ENCODE measurements around the gene ARID2. TPM values are rescaled to one million over a fixed set of nuclear protein-coding genes. Genes with fewer than 3 reads are reported as not detected.

Gene ARID2
- polyA plus RNA-seq, 2 of the 4 experiments (the other 2 are of a cell fraction): 8.7 to 37.7 TPM

DNA sequence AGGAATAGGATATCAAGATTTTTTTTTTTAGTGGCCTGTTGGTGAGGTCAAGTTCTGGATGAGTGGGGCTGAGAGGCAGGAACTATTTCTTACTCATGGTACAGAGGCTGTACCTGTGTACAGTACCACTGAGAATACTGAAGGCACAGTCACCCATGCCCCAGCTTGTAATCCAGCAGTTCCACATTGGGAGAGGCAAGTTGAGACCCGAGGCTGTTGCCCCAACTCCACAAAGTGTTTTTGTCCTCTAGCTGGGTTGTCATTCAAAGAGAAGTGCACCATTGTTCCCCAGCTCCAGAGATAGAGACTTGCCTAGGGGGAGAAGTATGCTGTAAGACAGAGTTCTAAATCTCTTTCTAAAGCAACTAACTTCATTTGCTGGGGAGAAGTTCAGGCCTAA is 38.7 kb downstream of the ARID2 start (continued):
- TF ChIP-seq HMGXB4 (CRISPR knock-in tag; IDR thresholded peaks at IDR 0.05; ENCODE audit: borderline replicate concordance): no peak
- no peak for TF ChIP-seq BHLHE40 (IDR thresholded peaks at IDR 0.05; ENCODE audit: low read depth, low read length)
- no peak for TF ChIP-seq SREBF2 (IDR thresholded peaks at IDR 0.05)

DNA sequence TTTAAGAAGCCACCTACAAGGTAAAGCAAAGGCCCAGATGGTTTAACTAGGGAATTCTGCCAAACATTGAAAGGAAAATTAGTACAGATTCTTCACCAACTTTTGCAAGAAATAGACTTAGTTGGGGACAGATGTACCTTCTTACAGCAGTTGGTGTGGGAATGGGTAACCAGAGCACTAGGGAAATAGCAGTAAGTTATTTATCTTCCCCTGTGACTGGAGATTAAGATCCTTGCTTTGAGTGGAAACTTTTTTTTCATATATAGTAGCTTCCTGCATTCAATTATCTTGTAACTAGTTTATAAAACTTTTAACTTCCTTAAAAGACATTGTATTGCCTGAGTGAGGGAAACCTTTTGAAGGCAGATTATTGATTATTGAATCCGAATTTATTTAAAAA is 44.2 kb downstream of the ARID2 start:
- WGBS (ENCODE audit: missing lambda C conversion rate): 87% methylated on average over 1 of the region's 1 CpG
- no peak overlapping the region for H3K4me2 ChIP-seq
- TF ChIP-seq, protein P1, sequence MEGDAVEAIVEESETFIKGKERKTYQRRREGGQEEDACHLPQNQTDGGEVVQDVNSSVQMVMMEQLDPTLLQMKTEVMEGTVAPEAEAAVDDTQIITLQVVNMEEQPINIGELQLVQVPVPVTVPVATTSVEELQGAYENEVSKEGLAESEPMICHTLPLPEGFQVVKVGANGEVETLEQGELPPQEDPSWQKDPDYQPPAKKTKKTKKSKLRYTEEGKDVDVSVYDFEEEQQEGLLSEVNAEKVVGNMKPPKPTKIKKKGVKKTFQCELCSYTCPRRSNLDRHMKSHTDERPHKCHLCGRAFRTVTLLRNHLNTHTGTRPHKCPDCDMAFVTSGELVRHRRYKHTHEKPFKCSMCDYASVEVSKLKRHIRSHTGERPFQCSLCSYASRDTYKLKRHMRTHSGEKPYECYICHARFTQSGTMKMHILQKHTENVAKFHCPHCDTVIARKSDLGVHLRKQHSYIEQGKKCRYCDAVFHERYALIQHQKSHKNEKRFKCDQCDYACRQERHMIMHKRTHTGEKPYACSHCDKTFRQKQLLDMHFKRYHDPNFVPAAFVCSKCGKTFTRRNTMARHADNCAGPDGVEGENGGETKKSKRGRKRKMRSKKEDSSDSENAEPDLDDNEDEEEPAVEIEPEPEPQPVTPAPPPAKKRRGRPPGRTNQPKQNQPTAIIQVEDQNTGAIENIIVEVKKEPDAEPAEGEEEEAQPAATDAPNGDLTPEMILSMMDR (IDR thresholded peaks at IDR 0.05): no peak
- TF ChIP-seq HDAC2 (IDR thresholded peaks at IDR 0.05) (no peak), MAFK (IDR thresholded peaks at IDR 0.05; ENCODE audit: partially characterized antibody) (no peak)
- H3K9me3 ChIP-seq: no peaks in the 10 kb centered on the region
- DNase-seq (ENCODE audit: low read depth in 1 of 2, low spot score in 1 of 2) (no peak), FAIRE-seq (no peak), ATAC-seq (no peak)
- H3K4me3 ChIP-seq: no peak overlapping the region
- peaks cover 25% of the 10 kb centered on the region; the same call in 2 of the 3 replicates for H3K4me1 ChIP-seq
- POLR2A ChIA-PET: no interaction called here
- CTCF ChIA-PET: no interaction called here
- H3K27ac ChIP-seq: no peak overlapping the region

- 66% methylated on average over 5 of the region's 5 CpGs for WGBS (ENCODE audit: missing lambda C conversion rate)
- Histone ChIP-seq H3K4me1 (peaks cover 32% of the 10 kb centered on the region; the same call in 2 of the 3 replicates), H3K9me3 (no peaks in the 10 kb centered on the region), H3K4me3 (no peak overlapping the region), H3K4me2 (no peak overlapping the region), H3K27ac (no peak overlapping the region)
- no peak for FAIRE-seq
- DNase-seq (ENCODE audit: low read depth in 1 of 2, low spot score in 1 of 2): no peak
- ATAC-seq: no peak; a peak in 1 of 6 replicates
- ChIA-PET CTCF (no interaction called here), POLR2A (no interaction called here)
- TF ChIP-seq JUNB (IDR thresholded peaks at IDR 0.05) (no peak), FOSL2 (IDR thresholded peaks at IDR 0.05) (no peak), FOSL2 (CRISPR knock-in tag; IDR thresholded peaks at IDR 0.05) (no peak), HDAC2 (IDR thresholded peaks at IDR 0.05) (no peak), RARB (CRISPR knock-in tag; IDR thresholded peaks at IDR 0.05) (no peak), NR3C1 (IDR thresholded peaks at IDR 0.05) (no peak), EHMT2 (IDR thresholded peaks at IDR 0.05; ENCODE audit: low read depth) (no peak), HOXB13 (CRISPR knock-in tag; IDR thresholded peaks at IDR 0.05; ENCODE audit: low read depth) (no peak)
- TF ChIP-seq, protein P2, sequence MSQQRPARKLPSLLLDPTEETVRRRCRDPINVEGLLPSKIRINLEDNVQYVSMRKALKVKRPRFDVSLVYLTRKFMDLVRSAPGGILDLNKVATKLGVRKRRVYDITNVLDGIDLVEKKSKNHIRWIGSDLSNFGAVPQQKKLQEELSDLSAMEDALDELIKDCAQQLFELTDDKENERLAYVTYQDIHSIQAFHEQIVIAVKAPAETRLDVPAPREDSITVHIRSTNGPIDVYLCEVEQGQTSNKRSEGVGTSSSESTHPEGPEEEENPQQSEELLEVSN (IDR thresholded peaks at IDR 0.05; ENCODE audit: borderline replicate concordance, low read depth): no peak
Observed at GRCh38 chr12:45774508-45775162, 45.1 kb downstream of the ARID2 start.

DNA sequence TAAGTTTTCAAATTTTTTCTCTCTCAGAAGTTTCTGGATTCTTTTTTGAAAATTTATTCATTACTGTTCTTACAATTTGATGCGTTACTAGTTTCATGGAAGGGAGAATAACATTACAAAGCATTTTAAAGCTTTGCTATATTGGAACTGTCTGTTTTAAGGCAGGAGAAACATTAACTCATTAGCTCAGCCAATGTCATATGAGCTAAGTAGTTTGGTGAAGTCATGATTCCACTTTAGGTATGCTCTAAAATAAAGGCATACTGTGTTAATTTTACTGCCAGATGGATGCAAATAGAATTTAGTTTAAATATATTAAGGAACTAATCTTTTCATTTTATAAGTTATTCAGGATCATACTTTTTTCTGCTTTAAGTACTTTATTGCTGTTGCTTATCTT is 46.0 kb downstream of the ARID2 start:
- TF ChIP-seq RCOR1 (IDR thresholded peaks at IDR 0.05; ENCODE audit: low read depth, low read length): no peak
- no peak for TF ChIP-seq HOXA7 (CRISPR knock-in tag; IDR thresholded peaks at IDR 0.05)
- TF ChIP-seq FOSB (CRISPR knock-in tag; IDR thresholded peaks at IDR 0.05): no peak
- TF ChIP-seq TFCP2L1 (CRISPR knock-in tag; IDR thresholded peaks at IDR 0.05): no peak
- no peak for TF ChIP-seq EHMT2 (IDR thresholded peaks at IDR 0.05; ENCODE audit: low read depth)
- no peak for TF ChIP-seq ESRRA (IDR thresholded peaks at IDR 0.05; ENCODE audit: borderline replicate concordance, low read length)
- TF ChIP-seq RNF2 (IDR thresholded peaks at IDR 0.05; ENCODE audit: borderline replicate concordance, low read depth): no peak
- TF ChIP-seq CHD4 (IDR thresholded peaks at IDR 0.05; ENCODE audit: borderline replicate concordance): no peak
- no peak for TF ChIP-seq FOXS1 (CRISPR knock-in tag; IDR thresholded peaks at IDR 0.05)
- TF ChIP-seq EHF (CRISPR knock-in tag; IDR thresholded peaks at IDR 0.05): no peak
- TF ChIP-seq ZNF302 (CRISPR knock-in tag; IDR thresholded peaks at IDR 0.05): no peak
- TF ChIP-seq HDAC2 (IDR thresholded peaks at IDR 0.05): no peak
- no peak for TF ChIP-seq JUNB (IDR thresholded peaks at IDR 0.05)
- TF ChIP-seq NR3C1 (IDR thresholded peaks at IDR 0.05): no peak
- no peak for TF ChIP-seq SMC3 (IDR thresholded peaks at IDR 0.05)
- ChIA-PET CTCF (no interaction called here), POLR2A (no interaction called here)
- Histone ChIP-seq H3K27ac (no peak overlapping the region), H3K4me3 (no peak overlapping the region), H3K9me3 (no peaks in the 10 kb centered on the region), H3K4me1 (peaks cover 38% of the 10 kb centered on the region; the same call in 2 of the 3 replicates), H3K4me2 (no peak overlapping the region)
- ATAC-seq: no peak
- no peak for DNase-seq (ENCODE audit: low read depth in 1 of 2, low spot score in 1 of 2)
- FAIRE-seq: peak; percentile 70
- WGBS (ENCODE audit: missing lambda C conversion rate): 79% methylated on average over 1 of the region's 1 CpG

All from A549 (cell line).